Colon (tissue), 2 donors: Measurements from ENCODE around the gene ETV1.

Source experiments
- FAIRE-seq: peaks from 2 replicates; lab custom pipeline; 2012; peaks lifted over from hg19 to GRCh38; lab: Jason Lieb, UNC
- donor health status: control.
- donor health status: control.

ETV1 gene

DNA sequence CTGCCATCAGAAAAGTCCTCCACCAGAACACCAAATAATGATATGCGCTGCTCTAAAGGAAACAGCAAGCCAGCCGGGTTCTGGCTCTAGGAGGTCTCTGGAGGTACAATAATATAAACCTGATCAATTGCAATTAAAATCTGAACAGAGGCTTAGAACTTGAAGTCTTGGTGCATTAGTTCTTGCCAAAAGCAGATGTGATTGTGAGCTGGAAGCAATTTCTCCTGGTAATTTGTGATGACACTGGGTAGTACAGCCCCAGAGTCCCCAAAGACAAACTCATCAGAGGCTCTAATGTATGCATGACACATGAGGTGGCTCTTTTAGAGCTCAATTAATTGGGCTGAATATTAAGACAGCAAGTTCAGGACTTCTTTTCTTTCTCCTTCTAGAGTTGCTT lies 3.3 kb downstream of the ETV1 start:
- FAIRE-seq, result no peak

DNA sequence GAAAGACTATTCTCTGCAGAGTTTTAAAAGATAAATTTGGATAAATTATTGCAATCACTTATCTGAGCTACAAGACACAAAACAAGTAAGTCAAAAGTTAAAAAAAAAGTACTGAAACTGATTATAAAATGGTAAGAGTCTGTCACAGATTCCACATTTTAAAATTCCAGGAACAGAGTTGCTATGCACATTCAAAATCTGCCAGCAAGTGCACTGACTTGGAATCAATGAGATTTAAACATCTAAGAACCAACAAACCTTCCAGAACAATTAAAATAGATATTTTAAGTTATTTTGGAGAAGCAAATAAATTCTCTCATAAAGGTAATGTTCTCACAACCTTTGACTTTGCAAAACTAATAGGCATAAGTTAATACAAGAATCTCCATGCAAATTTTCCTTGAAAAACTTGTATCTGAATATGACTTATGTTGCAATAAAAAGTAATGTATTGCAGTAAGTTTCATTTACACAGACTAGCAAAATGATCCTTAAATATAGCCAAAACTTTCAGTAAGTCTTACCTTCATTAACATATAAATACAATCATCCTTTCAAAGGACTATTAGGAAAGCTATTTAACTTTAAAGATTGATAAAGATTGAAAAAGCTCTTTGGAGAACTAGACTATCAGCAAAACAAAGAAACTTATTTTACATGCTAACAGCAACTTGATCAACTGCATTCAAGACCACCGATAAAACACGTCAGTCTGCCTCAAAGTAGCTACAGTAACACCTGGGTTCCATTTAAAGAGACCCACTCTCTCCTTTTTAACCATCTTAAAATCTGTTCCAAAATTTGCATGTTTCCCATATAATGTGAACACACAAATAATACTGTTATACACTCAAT lies 4.4 kb downstream of the ETV1 start:
- no peak for FAIRE-seq

- no peak for FAIRE-seq
These were observed 5.4 kb downstream of the ETV1 start for GRCh38 chr7:13984061-13984460.

DNA sequence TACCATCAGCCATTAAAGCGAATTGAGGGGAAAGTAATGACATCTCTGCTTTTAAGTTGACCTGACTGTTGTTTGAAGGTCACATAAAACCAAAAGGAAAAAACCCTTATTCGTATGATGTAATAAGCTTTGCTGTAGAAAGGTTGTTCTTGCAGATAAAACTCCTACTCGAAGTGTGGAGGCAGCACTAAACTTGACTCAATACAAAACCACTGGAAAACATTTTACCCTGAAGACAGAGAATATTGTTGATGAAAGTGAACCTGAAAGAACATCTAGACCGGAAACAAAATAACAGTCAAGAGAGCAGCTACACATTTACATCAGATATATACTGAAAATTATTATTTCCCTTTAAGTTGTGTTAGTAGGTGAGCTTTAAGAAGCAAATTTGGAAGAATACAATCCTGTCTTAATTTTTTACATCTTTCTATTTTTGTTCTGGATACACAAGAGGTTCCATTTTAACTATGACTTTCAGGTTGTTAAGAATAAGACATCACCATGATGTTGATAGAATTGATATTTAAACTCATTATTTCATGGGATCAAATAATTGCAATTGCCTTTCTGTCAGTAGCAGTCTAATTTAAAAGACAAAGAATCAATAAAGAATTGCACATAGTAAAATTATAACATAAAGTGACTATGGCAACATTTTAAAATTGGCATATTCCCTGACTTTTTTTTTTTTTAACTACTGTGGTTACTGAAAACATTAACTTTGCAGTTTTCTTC lies 6.4 kb downstream of the ETV1 start:
- no peak for FAIRE-seq

DNA sequence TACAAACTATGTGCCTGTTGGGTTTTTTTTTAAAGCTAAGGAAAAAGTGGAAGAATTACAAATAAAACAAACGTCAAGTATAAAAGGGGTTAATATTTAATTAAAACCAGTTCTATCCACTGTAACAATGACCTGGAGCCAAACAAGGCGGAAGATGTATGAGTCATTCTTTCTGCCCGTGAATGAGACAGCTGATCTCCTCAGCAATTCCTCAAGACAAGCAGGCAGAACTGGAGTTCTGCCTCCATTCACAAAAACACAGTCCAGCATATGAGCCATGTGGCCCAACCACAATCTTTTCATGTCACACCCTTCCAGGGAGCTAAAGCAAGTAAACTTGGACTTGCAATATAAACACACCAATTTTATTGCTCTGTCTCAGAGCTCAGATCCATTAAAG lies 8.4 kb downstream of the ETV1 start:
- FAIRE-seq, result peak; percentile 82

GRCh38 chr7:13980474-13980873 lies 9.0 kb downstream of the ETV1 start:
- no peak for FAIRE-seq

GRCh38 chr7:13979671-13980435 lies 9.6 kb downstream of the ETV1 start:
- no peak for FAIRE-seq

GRCh38 chr7:13976594-13976993 lies 12.9 kb downstream of the ETV1 start:
- FAIRE-seq, result no peak

- no peak for FAIRE-seq
These were observed 24.4 kb downstream of the ETV1 start for GRCh38 chr7:13965077-13965476.

- no peak for FAIRE-seq
These were observed 25.5 kb downstream of the ETV1 start for GRCh38 chr7:13963925-13964324.

DNA sequence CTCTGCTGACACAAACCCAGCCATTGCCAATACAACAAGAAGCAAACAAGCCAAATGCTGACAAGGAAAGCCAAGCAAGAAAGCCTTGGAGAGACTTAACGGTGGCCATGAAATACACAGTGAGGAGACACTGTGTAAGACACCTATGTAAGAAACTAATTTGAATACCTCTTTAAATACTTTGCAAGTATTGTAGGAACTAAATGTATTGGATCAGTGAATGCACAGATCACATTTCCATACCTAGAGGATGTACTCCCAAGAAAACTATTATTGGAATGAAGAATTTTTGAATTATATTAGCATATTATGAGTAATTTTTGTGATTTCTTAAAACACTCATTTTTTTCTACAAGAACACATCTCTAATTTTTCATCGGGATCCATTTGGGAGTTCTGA lies 34.0 kb downstream of the ETV1 start:
- no peak for FAIRE-seq

DNA sequence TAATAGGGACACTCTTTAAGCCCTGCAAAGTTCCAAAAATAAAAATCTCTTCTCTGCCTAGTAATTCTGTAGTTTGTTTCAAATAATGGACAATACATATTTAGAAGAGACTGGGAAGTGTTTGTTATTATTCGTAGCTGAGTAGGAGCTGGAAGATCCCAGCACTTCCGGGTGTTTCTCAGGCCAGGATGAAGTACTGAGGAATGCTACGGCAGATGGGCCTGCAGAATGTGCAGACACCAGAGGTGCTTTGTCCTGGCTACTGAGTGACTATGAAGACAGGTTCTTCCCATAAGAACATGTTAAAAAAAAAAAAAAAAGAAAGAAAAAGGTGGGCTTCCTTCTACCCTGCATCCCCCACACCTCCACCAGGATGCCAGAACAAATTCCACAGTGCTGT lies 36.1 kb downstream of the ETV1 start:
- no peak for FAIRE-seq

DNA sequence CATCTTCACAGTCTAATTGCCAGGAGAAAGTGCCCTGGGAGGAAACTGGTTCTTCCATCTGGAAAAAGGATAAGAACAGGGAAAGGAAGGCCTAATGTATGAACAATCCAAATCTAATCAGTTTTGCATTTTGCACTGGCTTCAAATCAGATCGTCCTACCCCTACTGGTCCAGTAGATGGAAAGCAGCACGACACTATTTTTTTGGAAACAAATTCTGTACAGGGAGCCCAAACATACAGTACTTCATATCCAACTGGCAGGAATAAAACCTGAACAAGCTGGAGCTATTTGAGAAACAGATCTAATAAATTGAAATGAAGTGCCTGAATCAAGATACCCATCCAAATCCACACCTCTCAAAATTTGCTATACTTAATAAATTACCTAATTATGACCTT lies 36.5 kb downstream of the ETV1 start:
- FAIRE-seq, result no peak

DNA sequence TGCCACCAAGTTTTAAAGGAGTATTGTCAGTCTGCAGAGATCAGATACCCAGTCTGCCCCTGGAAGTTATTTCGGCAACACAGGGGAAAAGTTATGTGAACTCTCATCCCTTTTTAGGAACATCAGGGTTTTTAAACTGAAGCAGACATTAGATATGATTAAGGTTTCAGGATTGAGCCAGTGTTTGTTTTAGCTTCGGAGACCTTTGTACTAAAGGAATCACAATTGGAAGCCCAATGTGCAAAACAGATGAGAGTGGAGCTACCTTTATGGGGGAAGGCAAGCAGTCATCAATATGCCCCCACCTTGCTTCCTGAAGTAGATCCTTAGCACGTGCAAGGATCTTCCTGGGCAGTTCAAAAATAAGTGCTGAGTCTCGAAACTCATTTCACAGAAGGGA lies 39.5 kb downstream of the ETV1 start:
- FAIRE-seq, result no peak

DNA sequence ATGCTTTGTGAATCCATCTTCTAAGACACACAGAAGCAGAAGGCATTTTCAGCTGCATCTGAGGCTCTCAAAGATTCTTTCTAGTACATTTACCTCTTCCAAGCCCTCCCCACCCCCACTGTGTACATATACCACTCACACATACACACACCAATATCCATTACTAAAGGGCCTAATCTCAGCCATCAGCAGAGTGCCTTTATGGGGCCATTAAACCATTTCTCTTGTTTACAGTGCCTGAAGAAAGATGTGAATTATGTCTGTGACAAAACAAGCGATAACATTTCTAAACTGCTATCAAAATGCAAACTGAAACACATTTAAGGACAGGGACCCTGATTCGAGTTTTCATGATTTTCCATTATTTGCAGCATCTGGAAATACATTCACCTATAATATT lies 40.0 kb downstream of the ETV1 start:
- no peak for FAIRE-seq

DNA sequence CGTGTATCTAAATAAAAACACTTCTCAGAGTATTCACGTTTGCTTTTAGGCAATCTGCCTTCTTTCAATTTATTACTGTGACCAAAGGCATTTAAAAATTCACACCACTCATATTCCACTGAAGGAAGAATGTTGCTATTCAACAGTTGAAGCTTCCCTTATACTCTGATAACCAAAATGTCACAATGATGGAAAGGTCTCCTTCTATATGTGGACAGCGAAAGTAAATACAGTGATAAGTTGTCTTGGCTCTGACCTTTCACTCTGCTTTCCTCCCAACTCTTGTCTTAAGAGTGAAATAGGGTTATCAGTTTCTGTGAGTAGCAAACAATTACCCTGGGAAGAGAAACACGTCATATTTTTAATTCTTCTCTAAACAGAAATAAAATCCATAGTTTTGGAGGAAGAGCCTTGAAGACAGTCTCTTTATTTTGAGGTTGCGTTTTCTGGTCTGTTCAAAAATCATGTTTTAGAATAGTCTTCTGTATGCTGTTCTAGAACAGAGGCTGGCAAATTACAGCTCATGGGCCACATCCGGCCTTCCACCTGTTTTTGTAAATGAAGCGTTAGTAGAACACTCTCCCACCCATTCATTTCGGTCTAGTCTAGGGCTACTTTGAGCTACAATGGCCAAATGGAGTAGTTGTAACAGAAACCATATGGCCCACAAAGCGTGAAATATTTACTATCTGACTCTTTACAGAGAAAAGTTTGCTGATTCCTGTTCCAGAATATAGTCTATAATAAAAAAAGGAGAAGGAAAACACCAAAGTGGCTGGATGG lies 41.3 kb downstream of the ETV1 start:
- FAIRE-seq, result no peak

DNA sequence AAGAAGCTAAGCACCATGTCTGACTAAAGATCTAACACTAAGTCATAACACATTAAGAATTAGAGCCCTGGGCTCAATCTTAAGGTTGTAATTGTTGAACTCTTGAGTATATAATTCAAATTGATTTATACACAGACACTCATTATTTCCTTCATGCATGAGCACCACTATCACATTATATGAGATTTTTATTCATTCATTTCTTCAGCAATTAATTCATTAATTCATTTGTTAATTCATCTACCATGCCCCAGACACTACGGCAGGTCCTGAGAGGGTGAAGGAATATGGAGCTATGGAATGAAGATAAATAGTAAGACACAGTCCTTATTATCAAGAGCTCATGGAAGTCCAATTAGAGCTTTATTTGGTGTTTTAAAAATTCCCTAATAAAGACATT lies 41.9 kb downstream of the ETV1 start:
- FAIRE-seq, result no peak

GRCh38 chr7:13946181-13946580 lies 43.3 kb downstream of the ETV1 start:
- FAIRE-seq, result no peak

DNA sequence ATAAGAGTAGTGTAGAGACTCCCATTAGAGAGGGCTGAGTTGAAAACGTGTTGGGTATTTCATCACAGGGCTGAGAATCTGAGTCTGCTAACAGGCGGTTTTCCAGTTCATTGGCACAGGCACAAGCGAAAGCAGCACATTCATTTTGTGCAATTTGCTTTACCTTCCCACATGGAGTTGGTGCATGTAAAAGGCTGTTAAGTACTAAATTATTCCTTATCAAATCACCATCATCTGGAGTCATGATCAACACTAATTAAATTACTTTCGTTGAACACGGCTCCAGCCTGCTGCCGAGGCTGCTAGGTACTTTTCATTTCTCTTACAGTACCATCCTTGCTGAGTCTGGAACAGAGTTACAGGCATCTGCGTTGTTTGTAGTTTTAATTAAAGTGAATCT lies 43.8 kb downstream of the ETV1 start:
- FAIRE-seq, result no peak

DNA sequence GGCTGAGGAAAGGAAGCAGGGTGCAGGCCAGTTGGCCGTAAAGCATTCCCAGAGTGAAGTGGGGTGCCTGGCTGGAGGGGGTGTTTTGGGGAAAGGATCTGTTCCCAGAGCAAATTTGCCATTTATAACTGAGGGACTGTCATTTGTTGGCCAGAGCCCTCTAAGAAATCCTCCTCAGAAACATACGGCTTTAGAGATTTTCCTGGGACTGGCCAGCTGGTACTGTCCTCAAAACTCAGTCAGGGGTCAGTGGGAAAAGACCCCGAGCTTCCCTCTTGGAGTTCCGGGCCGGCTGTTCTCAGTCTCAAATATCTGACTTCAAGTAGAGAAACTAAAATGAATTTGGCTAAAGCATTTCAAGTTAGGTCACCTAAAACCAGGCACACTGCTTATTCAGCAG lies 55.9 kb downstream of the ETV1 start:
- no peak for FAIRE-seq

- FAIRE-seq, result no peak
These were observed 56.4 kb downstream of the ETV1 start for GRCh38 chr7:13933091-13933490.

- FAIRE-seq, result no peak
These were observed 57.3 kb downstream of the ETV1 start for GRCh38 chr7:13932131-13932530.
